H1 (cell line): ENCODE data around the gene CDC73. TPM values are rescaled to one million over a fixed set of nuclear protein-coding genes. Genes with fewer than 3 reads are reported as not detected.

ENCODE experiments used
- CTCF ChIA-PET: fragments of 300-600 bp; sonication (Branson Sonifier 250); formaldehyde crosslinking; loops from one replicate; lab custom pipeline; 2021; ENCODE audit not compliant: partially characterized antibody; lab: Charles Lee
- POLR2A ChIA-PET: fragments of 300-600 bp; sonication (Branson Sonifier 250); formaldehyde crosslinking; loops from one replicate; lab custom pipeline; 2021; ENCODE audit warnings: inconsistent platforms; ENCODE audit not compliant: partially characterized antibody; lab: Charles Lee
- DNase-seq, 2 experiments: peaks; one replicate each; pipeline versions ENCODE4 v3.0.0 to v3.0.0-alpha.2; 2010 to 2022; ENCODE audit warnings: low spot score in 2 of 2, low read depth in 1 of 2, mixed read lengths in 1 of 2
- FAIRE-seq: peaks from 2 replicates; lab custom pipeline; 2011; peaks lifted over from hg19 to GRCh38; lab: Jason Lieb, UNC
- H2AFZ ChIP-seq: 2 replicates; pipeline ENCODE4 v1.8.1; 2012; ENCODE audit warnings: low read length, inconsistent platforms
- H2AK5ac ChIP-seq: 2 replicates; pipeline ENCODE4 v1.6.1; 2013; ENCODE audit warnings: low read depth, low read length
- H2BK120ac ChIP-seq: replicated peaks from 2 replicates; pipeline ENCODE3; 2013; ENCODE audit warnings: low read depth, low read length, inconsistent platforms
- H2BK12ac ChIP-seq: 2 replicates; pipeline ENCODE4 v1.6.1; 2013; ENCODE audit warnings: low read depth, low read length
- H2BK15ac ChIP-seq: 2 replicates; pipeline ENCODE4 v1.6.1; 2013; ENCODE audit warnings: low read length
- H2BK20ac ChIP-seq: 2 replicates; pipeline ENCODE4 v1.6.1; 2013; ENCODE audit warnings: low read length
- H2BK5ac ChIP-seq: 2 replicates; pipeline ENCODE4 v1.6.1; 2013; ENCODE audit warnings: low read depth, low read length
- H3K14ac ChIP-seq: 2 replicates; pipeline ENCODE4 v1.6.1; 2013; ENCODE audit warnings: inconsistent platforms; ENCODE audit not compliant: insufficient read length
- H3K18ac ChIP-seq: 2 replicates; pipeline ENCODE4 v1.6.1; 2013; ENCODE audit warnings: low read length; ENCODE audit errors: extremely low read depth
- H3K23ac ChIP-seq: 2 replicates; pipeline ENCODE4 v1.6.1; 2013; ENCODE audit warnings: inconsistent platforms; ENCODE audit not compliant: insufficient read length
- H3K23me2 ChIP-seq: 2 replicates; pipeline ENCODE4 v1.6.1; 2013; ENCODE audit warnings: low read depth, low read length
- H3K27ac ChIP-seq: 2 replicates; pipeline ENCODE4 v1.6.1; 2011; ENCODE audit warnings: low read depth, low read length, inconsistent platforms
- H3K27me3 ChIP-seq, 4 experiments: replicated peaks in 1 of 4; 1 replicate in 1 of 4; 2 replicates in 3 of 4; pipeline versions ENCODE4 v1.6.1 to v1.8.1; 2011 to 2013; ENCODE audit warnings: low read length in 3 of 4, mild to moderate bottlenecking in 3 of 4, inconsistent platforms in 2 of 4, mixed read lengths in 2 of 4, moderate library complexity in 1 of 4; ENCODE audit not compliant: control insufficient read depth in 3 of 4, insufficient read depth in 3 of 4; ENCODE audit errors: extremely low read depth in 1 of 4
- H3K36me3 ChIP-seq, 4 experiments: 2 replicates each; pipeline versions ENCODE4 v1.6.1 to v1.8.1; 2011 to 2013; ENCODE audit warnings: mild to moderate bottlenecking in 4 of 4, low read length in 3 of 4, moderate library complexity in 2 of 4, control low read depth in 1 of 4, inconsistent platforms in 1 of 4; ENCODE audit not compliant: insufficient read depth in 4 of 4, control insufficient read depth in 2 of 4
- H3K4ac ChIP-seq: replicated peaks from 2 replicates; pipeline ENCODE3; 2013; ENCODE audit warnings: low read length, low read depth, mixed read lengths, inconsistent platforms; ENCODE audit not compliant: insufficient read length
- H3K4me1 ChIP-seq, 4 experiments: replicated peaks in 1 of 4; 1 replicate in 1 of 4; 2 replicates in 3 of 4; pipeline versions ENCODE4 v1.6.1 to v1.8.1; 2011 to 2013; ENCODE audit warnings: low read length in 3 of 4, inconsistent platforms in 2 of 4, mixed read lengths in 1 of 4; ENCODE audit not compliant: insufficient read depth in 4 of 4, control insufficient read depth in 3 of 4
- H3K4me2 ChIP-seq, 2 experiments: 2 replicates each; pipeline versions ENCODE4 v1.6.1 to v1.8.1; 2011 to 2013; ENCODE audit warnings: low read depth in 2 of 2, low read length in 2 of 2, control low read depth in 1 of 2, inconsistent platforms in 1 of 2, mild to moderate bottlenecking in 1 of 2; ENCODE audit not compliant: insufficient read depth in 1 of 2
- H3K4me3 ChIP-seq, 4 experiments: fragments of 200-600, 300-600 bp in 1 of 4; sonication (generic), shearing (Covaris generic), sonication (Bioruptor Twin) in 1 of 4; 2 replicates each; pipeline versions ENCODE4 v1.5.1 to v1.8.1; 2011 to 2016; ENCODE audit warnings: low read length in 4 of 4, low read depth in 3 of 4, control low read depth in 2 of 4, inconsistent platforms in 2 of 4, mild to moderate bottlenecking in 2 of 4, mixed read lengths in 1 of 4, moderate library complexity in 1 of 4; ENCODE audit not compliant: insufficient read depth in 2 of 4; ENCODE audit errors: extremely low read depth in 1 of 4
- H3K56ac ChIP-seq: replicated peaks from 2 replicates; pipeline ENCODE3; 2013; ENCODE audit warnings: low read depth, mild to moderate bottlenecking, mixed read lengths, low read length, inconsistent platforms; ENCODE audit not compliant: insufficient read length
- H3K79me1 ChIP-seq: 2 replicates; pipeline ENCODE4 v1.6.1; 2013; ENCODE audit warnings: low read depth, low read length, control low read depth
- H3K79me2 ChIP-seq, 2 experiments: 2 replicates each; pipeline versions ENCODE4 v1.6.1 to v1.8.1; 2012 to 2013; ENCODE audit warnings: low read length in 2 of 2, mild to moderate bottlenecking in 2 of 2, inconsistent platforms in 1 of 2; ENCODE audit not compliant: insufficient read depth in 2 of 2, control insufficient read depth in 1 of 2
- H3K9ac ChIP-seq, 4 experiments: replicated peaks in 1 of 4; 1 replicate in 1 of 4; 2 replicates in 3 of 4; pipeline versions ENCODE4 v1.6.1 to v1.8.1; 2011 to 2013; ENCODE audit warnings: low read depth in 3 of 4, low read length in 3 of 4, control low read depth in 2 of 4, mild to moderate bottlenecking in 2 of 4, moderate library complexity in 2 of 4, inconsistent platforms in 1 of 4; ENCODE audit errors: extremely low read depth in 1 of 4
- H3K9me3 ChIP-seq, 2 experiments: 2 replicates each; pipeline versions ENCODE4 v1.6.1 to v1.8.1; 2012 to 2013; ENCODE audit warnings: mild to moderate bottlenecking in 2 of 2, moderate library complexity in 2 of 2, control low read depth in 1 of 2, inconsistent platforms in 1 of 2, low read depth in 1 of 2, low read length in 1 of 2, mixed read lengths in 1 of 2; ENCODE audit not compliant: insufficient read depth in 2 of 2
- H4K20me1 ChIP-seq, 2 experiments: replicated peaks in 1 of 2; 2 replicates each; pipeline versions ENCODE3 to v1.8.1; 2011 to 2013; ENCODE audit warnings: inconsistent platforms in 2 of 2, low read length in 2 of 2, mild to moderate bottlenecking in 1 of 2; ENCODE audit not compliant: insufficient read depth in 2 of 2, control insufficient read depth in 1 of 2
- H4K5ac ChIP-seq: 2 replicates; pipeline ENCODE4 v1.6.1; 2013; ENCODE audit warnings: low read length, low read depth, mixed read lengths, inconsistent platforms; ENCODE audit not compliant: insufficient read length
- H4K8ac ChIP-seq: 2 replicates; pipeline ENCODE4 v1.8.0; 2013; ENCODE audit warnings: mild to moderate bottlenecking, moderate library complexity, low read length, inconsistent platforms; ENCODE audit not compliant: insufficient read depth; ENCODE audit errors: extremely low read depth
- H4K91ac ChIP-seq: replicated peaks from 2 replicates; pipeline ENCODE3; 2013; ENCODE audit warnings: low read length, mixed read lengths, inconsistent platforms; ENCODE audit not compliant: insufficient read length
- BACH1 ChIP-seq: IDR thresholded peaks from 2 replicates; pipeline ENCODE4 v1.6.1; 2012; ENCODE audit warnings: low read length, improper control_type of control experiment
- CHD2 ChIP-seq: IDR thresholded peaks from 2 replicates; pipeline ENCODE4 v1.6.1; 2012; ENCODE audit warnings: low read length, improper control_type of control experiment
- EGR1 ChIP-seq: IDR thresholded peaks from 2 replicates; pipeline ENCODE4 v1.6.1; 2011; ENCODE audit warnings: low read depth, low read length, borderline replicate concordance
- FOSL1 ChIP-seq: IDR thresholded peaks from 2 replicates; pipeline ENCODE4 v1.6.1; 2011; ENCODE audit warnings: mild to moderate bottlenecking, low read depth, low read length, moderate library complexity; ENCODE audit not compliant: insufficient read depth
- KDM5A ChIP-seq: fragments of 200-600 bp; IDR thresholded peaks from 2 replicates; pipeline ENCODE4 v1.7.1; 2012; ENCODE audit warnings: mild to moderate bottlenecking, low read length, inconsistent platforms, mixed read lengths
- POLR2AphosphoS5 ChIP-seq: IDR thresholded peaks from 2 replicates; pipeline ENCODE4 v1.6.1; 2011; ENCODE audit warnings: low read depth, low read length
- TCF12 ChIP-seq: IDR thresholded peaks from 2 replicates; pipeline ENCODE4 v1.6.1; 2011; ENCODE audit warnings: low read depth, mild to moderate bottlenecking, low read length
- TEAD4 ChIP-seq: IDR thresholded peaks from 2 replicates; pipeline ENCODE4 v1.6.1; 2012; ENCODE audit warnings: low read depth, low read length, inconsistent platforms, mixed read lengths
- polyA plus RNA-seq, 7 experiments: library from polyadenylated mRNA; depleted of rRNA in 3 of 7; stranded (reverse) in 5 of 7; unstranded in 2 of 7; fragments of >200 nt in 5 of 7; fragments of 200-250 nt in 2 of 7; gene quantifications; 1 replicate in 5 of 7; 2 replicates in 1 of 7; 4 replicates in 1 of 7; pipeline versions ENCODE4 v1.2.1 to v1.2.3, GENCODE V29; 2011 to 2013; ENCODE audit warnings: missing spikeins in 2 of 7, mixed read lengths in 2 of 7
- total RNA-seq: library from RNA; stranded (reverse); fragmentation: NEBNext Ultra II Directional; extraction: Animal tissue kit (Norgen Biotek cat#: 25700); gene quantifications from 2 replicates; pipeline ENCODE4 v1.2.1, GENCODE V29; 2021

The CDC73 gene
- total and polyA plus RNA-seq, 2 of the 8 experiments (the other 6 are each of a cell fraction or from before 2014, with no cell fraction given): 9.8 to 64.0 TPM

DNA sequence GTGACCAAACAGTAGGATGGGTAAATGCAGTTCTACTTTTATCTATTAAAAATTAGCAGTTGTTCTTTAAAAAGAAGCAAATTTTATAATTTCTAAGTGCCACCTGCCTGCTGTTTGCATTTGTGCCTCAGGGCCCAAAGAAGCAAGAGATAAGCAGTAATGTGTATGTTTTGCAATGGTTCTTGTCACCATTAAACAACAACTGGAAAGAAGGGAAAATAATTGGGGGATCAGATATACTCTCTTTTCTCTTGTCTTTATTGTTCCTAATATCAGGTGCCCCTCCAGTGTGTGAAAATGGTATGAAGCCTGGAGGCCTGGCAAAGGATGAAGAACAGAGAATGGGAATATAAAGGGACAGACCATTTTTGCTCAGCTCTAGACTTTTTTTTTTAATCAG is 55.0 kb downstream of the CDC73 start:
- TF ChIP-seq KDM5A (no peak), CHD2 (no peak), FOSL1 (no peak), POLR2AphosphoS5 (no peak), EGR1 (no peak), BACH1 (no peak), TCF12 (no peak), TEAD4 (no peak)
- Histone ChIP-seq H3K79me1 (no peaks in the 10 kb centered on the region; the same call in none of the 2 replicates), H3K36me3 (no peaks in the 10 kb centered on the region), H3K14ac (no peak overlapping the region), H2BK12ac (no peak overlapping the region), H3K4ac (no peak overlapping the region), H2BK120ac (no peak overlapping the region), H3K4me3 (no peak overlapping the region), H4K20me1 (peaks cover 1 to 3% of the 10 kb centered on the region in 2 experiments), H3K23me2 (no peaks in the 10 kb centered on the region), H3K79me2 (peaks cover 0 to 41% of the 10 kb centered on the region in 2 experiments; a peak in 2 of 4 replicates), H3K9ac (no peak overlapping the region), H4K91ac (no peak overlapping the region), H3K56ac (no peak overlapping the region), H3K23ac (no peak overlapping the region), H3K9me3 (no peaks in the 10 kb centered on the region), H2BK20ac (no peak overlapping the region), H3K4me2 (no peak overlapping the region), H2AK5ac (no peak overlapping the region), H4K8ac (no peak overlapping the region), H3K4me1 (no peaks in the 10 kb centered on the region), H2BK15ac (no peak overlapping the region), H3K27ac (no peak overlapping the region), H3K27me3 (no peaks in the 10 kb centered on the region), H2BK5ac (no peak overlapping the region), H3K18ac (no peak overlapping the region), H2AFZ (no peak overlapping the region), H4K5ac (no peak overlapping the region)
- ChIA-PET POLR2A (no interaction called here), CTCF (no interaction called here)
- FAIRE-seq: no peak
- DNase-seq: no peak
